Embryonic facial prominence (tissue), 1 donor: ENCODE results near the gene SENP1.

Source experiments
- DNase-seq: peaks from one replicate; pipeline ENCODE4 v3.0.0-alpha.2; 2016; ENCODE audit errors: extremely low spot score

SENP1 gene

GRCh38 chr12:48067250-48067938 is 38.5 kb downstream of the SENP1 start:
- no peak for DNase-seq

- no peak for DNase-seq
These were observed 40.8 kb downstream of the SENP1 start for GRCh38 chr12:48065041-48065440.

GRCh38 chr12:48063530-48063929 is 42.3 kb downstream of the SENP1 start:
- DNase-seq = no peak

GRCh38 chr12:48061938-48062719 is 43.8 kb downstream of the SENP1 start:
- DNase-seq = no peak

GRCh38 chr12:48060474-48060873 is 45.4 kb downstream of the SENP1 start:
- no peak for DNase-seq

- DNase-seq = no peak
These were observed 47.1 kb downstream of the SENP1 start for GRCh38 chr12:48058771-48059170.

GRCh38 chr12:48054955-48055821 is 50.7 kb downstream of the SENP1 start:
- DNase-seq = no peak

- DNase-seq = no peak
These were observed 52.0 kb downstream of the SENP1 start for GRCh38 chr12:48053883-48054282.

GRCh38 chr12:48053122-48053521 is 52.8 kb downstream of the SENP1 start:
- DNase-seq = no peak

GRCh38 chr12:48051681-48052080 is 54.2 kb downstream of the SENP1 start:
- DNase-seq = no peak

GRCh38 chr12:48050174-48050573 is 55.7 kb downstream of the SENP1 start:
- DNase-seq = no peak

- DNase-seq = no peak
These were observed 59.8 kb downstream of the SENP1 start for GRCh38 chr12:48045965-48046518.

- DNase-seq = no peak
These were observed 60.6 kb downstream of the SENP1 start for GRCh38 chr12:48045061-48045846.

GRCh38 chr12:48044396-48044795 is 61.5 kb downstream of the SENP1 start:
- DNase-seq = peak; percentile 22

GRCh38 chr12:48043771-48044170 is 62.1 kb downstream of the SENP1 start:
- DNase-seq = no peak

GRCh38 chr12:48041591-48042423 is 64.1 kb downstream of the SENP1 start:
- no peak for DNase-seq

GRCh38 chr12:48040354-48040753 is 65.5 kb downstream of the SENP1 start:
- no peak for DNase-seq

GRCh38 chr12:48039151-48039550 is 66.7 kb downstream of the SENP1 start:
- no peak for DNase-seq

- DNase-seq = no peak
These were observed 67.8 kb downstream of the SENP1 start for GRCh38 chr12:48038085-48038484.

GRCh38 chr12:48037267-48037915 is 68.5 kb downstream of the SENP1 start:
- DNase-seq = peak; percentile 78
